Myocyte (in vitro differentiated cells): ENCODE measurements around the gene SPG7. TPM values are rescaled to one million over a fixed set of nuclear protein-coding genes. Genes with fewer than 3 reads are reported as not detected.
A peak's percentile ranks its signal among the peaks of the same experiment; 100 is the strongest.

Experiments
- DNase-seq: peaks from one replicate; pipeline ENCODE4 v3.0.0-alpha.2; 2012; ENCODE audit warnings: low read depth
- total RNA-seq: library from RNA; depleted of rRNA; stranded (reverse); fragments of >200 nt; gene quantifications from 2 replicates; pipeline ENCODE4 v1.2.3, GENCODE V29; 2014

SPG7 gene
- total RNA-seq, 1 donor from 2014 or later, result 196 TPM

DNA sequence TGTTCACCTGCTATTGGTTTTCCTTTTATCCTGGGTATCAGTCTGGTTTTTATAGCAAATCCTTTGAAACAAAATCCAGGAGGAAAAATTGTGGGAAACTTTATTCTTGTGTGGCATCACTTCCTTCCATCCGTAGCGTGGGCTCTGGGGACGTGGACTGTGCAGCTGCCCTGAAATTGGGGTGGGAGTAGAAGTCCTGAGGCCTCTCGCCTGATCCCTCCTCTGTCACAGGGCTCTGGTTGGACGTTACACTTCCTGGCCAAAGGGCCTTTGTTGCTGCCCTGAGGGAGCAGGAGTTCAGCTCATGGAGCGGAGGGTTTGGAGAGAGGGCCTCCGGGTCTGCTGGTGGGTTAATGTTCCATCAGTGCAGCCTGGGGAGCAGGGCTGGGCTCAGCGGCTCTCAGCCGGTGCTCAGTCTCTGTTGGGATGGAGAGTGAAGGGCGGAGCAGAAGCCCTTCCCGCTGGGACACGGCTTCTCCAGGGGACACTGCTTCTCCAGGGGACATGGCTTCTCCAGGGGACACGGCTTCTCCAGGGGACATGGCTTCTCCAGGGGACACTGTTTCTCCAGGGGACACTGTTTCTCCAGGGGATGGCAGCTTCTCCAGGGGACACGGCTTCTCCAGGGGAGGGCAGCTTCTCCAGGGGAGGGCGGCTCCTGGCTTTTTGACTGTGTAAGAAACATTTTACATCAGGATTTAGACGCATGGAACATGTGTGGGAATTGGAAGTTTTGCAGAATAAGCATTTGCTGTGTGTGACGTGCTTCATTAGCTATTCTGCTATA lies 37.0 kb downstream of the SPG7 start:
- no peak for DNase-seq

DNA sequence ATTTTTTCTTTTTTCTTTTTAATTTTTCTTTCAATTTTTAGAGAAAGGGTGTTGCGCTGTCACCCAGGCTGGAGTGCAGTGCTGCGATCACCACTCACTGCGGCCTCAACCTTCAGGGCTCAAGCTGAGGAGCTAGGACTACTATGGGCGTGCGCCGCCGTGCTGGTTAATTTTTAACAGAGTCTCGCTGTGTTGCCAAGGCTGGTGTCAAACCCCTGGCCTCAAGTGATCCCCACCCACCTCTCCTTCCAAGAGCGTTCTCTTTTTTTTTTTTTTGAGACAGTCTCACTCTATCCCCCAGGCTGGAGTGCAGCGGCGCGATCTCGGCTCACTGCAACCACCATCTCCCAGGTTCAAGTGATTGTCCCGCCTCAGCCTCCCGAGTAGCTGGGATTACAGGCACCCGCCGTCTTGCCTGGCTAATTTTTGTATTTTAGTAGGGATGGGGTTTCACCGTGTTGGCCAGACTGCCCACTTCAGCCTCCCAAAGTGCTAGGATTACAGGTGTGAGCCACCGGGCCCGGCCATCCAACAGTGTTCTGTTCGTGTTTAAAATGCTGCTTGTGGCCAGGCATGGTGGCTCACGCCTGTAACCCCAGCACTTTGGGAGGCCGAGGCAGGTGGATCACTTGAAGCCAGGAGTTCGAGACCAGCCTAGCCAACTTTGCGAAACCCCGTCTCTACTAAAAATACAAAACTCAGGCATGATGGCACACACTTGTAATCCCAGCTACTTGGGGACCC lies 37.8 kb downstream of the SPG7 start:
- no peak for DNase-seq

DNA sequence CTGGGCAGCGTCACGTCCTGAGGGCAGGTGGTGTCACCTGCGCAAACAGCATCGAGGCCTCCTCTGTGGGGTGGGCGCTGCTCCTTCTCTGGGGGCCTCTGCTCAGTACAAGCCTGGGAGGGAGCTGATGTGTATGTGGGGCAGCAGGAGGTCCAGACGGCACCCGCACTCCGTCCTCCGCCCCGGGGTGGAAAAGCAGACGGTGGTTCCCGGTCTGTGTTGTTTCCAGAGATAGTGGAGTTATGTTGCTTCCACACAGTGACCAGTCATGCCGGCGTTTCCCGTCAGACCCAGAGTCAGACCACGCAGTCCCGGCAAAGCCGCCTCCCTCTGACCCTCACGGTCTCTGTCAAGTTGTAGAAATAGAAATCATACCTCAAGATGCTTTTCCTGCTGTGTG lies 38.6 kb downstream of the SPG7 start:
- DNase-seq, result no peak

DNA sequence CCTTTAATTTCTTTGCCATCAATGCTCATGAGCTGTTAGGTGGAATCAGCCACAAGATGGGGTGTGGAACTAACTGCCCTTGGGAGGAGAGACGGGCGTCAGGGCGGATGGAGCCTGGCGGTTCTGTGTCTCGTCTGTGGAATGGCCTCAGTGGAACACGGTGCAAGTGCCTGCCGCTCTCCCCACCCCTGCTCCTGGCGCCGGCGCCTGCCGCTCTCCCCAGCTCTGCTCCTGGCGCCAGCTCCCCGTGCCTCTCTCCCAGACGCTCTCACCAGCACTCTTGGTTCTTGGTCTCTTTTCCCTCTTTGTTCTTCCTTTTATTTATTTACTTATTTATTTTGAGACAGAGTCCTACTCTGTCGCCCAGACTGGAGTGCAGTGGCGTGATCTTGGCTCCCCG lies 39.1 kb downstream of the SPG7 start:
- DNase-seq, result no peak

DNA sequence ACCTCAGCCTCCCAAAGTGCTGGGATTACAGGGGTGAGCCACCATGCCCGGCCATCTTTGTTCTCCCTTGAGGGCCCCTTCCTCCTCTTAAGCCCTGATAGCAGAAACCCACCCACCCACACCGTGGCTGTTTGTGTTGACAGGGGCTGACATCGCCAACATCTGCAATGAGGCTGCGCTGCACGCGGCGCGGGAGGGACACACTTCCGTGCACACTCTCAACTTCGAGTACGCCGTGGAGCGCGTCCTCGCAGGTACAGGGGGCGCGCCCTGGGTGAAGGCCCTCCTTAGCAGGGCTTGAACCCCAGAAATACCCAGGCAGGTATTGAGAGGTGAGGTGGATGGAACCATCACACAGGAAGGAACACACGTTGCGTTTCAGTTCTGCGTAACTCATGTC lies 39.7 kb downstream of the SPG7 start:
- DNase-seq, result no peak

DNA sequence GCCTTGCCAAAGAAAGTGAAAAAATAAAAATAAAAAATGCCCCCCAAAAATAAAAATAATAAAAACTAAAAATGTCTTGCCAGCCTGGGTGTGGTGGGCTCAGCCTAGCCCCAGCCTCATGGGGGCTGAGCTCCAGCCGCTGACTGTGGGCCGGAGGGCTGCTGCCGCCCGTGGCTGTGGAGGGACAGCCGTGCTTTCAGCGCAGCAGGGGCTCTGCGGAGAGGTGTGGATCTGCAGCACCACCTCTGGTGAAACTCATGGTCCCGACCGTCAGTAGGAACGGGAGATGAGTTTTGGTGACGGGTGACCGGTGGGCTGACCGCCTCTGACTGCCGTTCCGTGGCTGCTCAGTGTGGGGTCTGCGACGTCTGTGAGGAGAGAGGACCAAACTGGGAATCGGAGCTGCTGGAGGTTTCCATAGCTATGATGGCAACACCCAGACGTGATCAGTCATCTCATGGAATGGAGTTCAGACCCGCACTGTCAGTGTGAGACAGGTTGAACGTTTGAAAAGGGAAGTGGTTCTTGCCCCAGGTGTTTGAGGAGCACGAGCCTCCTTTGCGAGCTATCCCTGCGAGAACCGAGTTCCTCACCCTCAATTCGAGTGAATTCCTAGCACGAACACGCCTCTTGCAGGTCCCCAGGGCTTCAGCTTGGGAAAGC lies 40.3 kb downstream of the SPG7 start:
- no peak for DNase-seq

DNA sequence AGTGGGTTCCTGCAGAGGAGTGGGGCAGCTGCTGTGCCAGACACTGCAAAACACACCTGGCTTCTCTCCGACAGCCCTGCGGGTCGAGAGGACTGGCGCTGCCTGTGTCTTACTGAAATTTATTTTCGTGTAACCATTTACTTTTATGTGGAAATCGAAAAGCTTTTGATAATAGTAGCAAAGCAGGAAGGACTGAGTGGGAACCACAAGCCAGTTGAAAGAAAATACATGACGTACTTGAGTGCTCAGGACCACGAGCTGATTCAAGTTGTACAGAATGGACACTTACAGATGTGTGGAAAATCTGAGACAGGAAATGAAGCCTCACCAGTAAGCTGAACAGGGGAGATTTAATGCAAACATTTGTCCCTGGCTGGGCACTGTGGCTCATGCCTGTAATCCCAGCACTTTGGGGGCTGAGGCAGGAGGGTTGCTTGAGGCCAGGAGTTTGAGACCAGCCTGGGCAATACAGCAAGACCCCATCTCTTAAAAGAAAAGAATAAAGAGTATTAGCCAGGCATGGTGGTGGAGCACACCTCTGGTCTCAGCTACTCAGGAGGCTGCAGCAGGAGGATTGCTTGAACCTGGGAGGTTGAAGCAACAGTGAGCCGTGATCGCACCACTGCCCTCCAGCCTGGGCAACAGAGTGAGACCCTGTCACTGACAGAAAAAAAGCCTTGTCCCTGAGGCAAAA lies 41.0 kb downstream of the SPG7 start:
- DNase-seq, result no peak

DNA sequence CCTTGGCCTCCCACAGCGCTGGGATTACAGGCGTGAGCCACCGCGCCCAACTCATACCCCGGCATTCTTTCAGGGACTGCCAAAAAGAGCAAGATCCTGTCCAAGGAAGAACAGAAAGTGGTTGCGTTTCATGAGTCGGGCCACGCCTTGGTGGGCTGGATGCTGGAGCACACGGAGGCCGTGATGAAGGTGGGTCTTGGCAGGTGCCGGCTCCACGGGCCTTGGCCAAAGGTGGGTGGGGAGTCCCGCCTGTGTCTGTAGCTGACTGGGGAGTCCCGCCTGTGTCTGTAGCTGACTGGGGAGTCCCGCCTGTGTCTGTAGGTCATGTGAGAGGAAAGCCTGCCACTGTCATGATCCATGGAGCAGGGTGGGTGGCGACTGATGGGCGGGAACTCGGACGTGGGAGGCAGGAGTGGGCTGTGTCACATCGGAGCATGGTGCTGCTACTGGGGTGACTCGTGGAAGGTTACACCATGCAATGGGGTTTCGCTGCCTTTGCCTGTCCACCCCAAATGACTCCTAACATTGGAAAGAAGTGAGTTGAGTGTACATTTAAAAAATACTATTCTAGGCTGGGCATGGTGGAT lies 42.3 kb downstream of the SPG7 start:
- DNase-seq, result no peak

DNA sequence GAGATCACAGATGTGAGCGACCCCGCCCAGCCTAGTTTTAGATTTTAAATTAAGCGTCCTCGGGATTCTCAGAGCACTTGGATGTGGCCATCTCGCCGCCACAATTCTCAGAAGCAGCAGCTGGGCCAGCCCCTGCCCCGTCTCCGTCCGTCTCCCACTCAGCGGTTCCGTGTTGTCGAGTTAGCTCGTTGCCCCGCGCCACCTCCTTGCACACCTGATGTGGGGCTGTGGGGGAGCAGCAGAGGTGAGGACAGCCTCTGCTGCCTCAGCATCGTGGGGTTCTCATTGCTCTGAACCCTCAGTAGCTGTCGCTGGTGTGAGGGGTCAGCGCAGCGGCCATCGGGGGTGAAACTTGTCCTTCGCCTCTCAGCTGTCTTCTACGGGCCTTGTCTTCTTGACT lies 44.1 kb downstream of the SPG7 start:
- no peak for DNase-seq

DNA sequence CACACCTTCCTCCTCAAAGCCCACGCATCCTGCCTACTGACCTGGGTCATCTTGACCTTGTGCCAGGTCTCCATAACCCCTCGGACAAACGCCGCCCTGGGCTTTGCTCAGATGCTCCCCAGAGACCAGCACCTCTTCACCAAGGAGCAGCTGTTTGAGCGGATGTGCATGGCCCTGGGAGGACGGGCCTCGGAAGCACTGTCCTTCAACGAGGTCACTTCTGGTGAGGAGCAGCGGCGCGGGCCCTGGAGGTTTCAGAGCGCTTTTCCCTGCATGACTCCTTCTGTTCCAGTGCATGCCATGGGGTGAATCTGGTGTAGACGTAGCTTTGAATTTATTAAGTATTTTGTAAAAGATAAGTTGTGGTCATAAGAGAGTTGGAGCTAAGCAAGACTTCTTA lies 44.7 kb downstream of the SPG7 start:
- DNase-seq, result no peak

DNA sequence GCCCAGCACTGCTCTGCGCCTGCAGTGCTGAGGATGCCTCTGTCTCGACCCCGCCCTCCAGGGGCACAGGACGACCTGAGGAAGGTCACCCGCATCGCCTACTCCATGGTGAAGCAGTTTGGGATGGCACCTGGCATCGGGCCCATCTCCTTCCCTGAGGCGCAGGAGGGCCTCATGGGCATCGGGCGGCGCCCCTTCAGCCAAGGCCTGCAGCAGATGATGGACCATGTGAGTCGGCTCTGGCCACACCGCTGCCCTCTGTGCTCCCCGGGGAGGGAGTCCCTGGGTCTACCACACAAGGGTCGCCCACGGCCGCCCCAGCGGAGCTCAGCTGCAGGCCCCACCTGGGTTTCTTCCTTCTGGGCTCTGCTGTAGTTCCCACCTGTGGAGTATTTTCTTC lies 45.5 kb downstream of the SPG7 start:
- DNase-seq, result no peak

DNA sequence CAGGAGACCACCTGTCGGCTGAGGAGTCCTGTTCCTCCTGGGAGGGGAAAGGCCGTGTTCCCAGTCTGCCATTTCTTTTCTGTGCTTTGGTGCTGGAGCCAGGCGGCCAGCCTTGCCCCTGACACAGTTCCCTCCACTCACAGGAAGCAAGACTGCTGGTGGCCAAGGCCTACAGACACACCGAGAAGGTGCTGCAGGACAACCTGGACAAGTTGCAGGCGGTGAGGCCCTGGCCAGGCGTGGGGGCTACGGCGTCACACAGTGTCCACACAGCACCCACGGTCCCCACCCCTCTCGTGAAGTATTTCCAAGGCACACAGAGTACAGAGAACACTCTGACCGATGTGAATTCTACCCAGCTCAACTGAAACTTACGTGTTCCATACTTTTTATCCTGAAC lies 46.1 kb downstream of the SPG7 start:
- DNase-seq, result no peak

DNA sequence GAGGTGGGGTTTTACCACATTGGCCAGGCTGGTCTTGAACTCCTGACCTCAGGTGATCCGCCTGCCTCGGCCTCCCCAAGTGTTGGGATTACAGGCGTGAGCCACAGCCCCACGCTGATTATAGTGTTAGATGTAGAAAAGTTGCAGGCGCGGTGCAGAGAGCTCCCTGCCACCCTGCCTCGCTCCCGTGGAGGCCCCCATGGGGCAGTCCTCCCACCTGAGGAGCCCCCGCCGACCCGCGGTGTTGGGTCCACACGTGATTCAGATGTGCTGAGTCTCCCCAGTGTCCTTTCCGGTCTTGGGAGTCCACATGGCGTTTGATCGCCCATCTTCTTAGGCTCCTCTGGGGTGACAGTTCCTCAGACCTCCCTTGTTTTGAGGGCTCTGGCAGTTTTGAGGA lies 47.1 kb downstream of the SPG7 start:
- DNase-seq, result no peak

DNA sequence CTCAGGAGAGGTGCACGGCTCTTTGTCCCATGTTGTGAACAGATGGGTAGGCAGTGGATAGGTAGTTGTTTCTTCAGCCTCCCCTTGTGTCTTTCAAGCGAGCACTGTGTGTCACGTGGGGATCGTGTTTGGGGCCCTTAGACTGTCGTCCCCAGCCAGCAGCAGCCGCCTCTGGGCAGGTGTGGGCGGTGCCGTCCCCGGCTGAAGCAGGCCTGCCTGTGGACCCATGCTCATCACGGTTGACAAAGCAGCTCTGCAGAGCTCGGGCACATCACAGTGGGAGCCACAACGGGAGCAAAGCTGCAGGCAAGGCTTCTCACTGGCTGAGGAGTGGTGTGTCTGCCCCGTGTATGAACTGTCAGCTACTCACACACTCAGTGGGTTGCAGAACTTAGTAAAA lies 47.6 kb downstream of the SPG7 start:
- DNase-seq, result no peak

DNA sequence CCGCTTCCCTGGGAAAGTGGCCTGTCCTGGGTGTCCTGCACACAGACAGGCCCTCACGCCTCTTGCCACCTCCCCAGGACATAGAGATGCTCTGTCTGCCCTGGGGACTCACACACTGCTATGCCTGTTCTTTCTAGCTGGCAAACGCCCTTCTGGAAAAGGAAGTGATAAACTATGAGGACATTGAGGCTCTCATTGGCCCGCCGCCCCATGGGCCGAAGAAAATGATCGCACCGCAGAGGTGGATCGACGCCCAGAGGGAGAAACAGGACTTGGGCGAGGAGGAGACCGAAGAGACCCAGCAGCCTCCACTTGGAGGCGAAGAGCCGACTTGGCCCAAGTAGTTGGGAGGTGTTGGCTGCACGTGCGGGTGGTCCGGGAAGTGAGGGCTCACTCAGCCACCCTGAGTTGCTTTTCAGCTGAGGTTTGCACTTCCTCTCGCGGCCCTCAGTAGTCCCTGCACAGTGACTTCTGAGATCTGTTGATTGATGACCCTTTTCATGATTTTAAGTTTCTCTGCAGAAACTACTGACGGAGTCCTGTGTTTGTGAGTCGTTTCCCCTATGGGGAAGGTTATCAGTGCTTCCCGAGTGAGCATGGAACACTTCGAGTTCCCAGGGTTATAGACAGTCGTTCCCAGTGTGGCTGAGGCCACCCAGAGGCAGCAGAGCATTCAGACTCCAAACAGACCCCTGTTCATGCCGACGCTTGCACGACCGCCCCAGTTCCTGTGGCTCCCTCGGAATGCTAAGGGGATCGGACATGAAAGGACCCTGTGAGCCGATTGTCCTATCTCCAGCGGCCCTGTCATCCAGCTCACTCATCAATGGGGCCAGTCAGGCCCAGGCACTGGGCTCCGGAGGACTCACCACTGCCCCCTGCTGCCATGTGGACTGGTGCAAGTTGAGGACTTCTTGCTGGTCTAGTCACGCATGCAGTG lies 48.8 kb downstream of the SPG7 start:
- peak; percentile 76 for DNase-seq

DNA sequence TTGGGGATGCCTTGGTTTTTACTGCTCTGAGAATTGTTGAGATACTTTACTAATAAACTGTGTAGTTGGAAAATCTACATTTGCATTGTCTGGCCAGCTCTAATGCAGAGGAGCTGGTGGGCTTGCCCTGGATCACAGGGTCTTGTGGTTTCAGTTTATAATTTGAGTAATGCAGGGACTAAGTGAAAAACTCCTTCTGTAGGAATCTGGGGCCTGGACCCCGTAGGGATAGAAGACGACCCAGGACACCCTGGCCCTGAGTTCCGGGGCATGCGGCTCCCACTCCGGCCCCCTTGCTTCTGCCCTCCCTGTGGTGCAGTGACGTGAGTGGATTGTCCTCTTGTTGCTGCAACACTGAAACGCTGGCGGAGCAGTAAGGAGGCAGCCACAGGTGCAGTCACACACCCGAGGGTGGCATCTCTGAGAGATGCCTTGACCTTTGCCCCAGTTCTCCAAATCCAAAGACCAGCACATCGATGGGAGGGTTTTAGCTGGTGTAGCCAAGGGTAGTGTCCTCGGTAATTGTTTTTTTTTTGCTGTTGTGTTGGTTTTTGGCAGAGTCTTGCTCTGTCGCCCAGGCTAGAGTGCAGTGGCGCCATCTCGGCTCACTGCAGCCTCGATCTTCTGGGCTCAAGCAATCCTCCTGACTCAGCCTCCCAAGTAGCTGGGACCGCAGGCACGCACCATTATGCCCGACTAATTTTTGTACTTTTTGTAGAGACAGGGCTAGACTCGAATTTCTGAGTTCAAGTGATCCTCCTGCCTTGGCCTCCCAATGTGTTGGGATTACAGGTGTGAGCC lies 49.7 kb downstream of the SPG7 start:
- no peak for DNase-seq

DNA sequence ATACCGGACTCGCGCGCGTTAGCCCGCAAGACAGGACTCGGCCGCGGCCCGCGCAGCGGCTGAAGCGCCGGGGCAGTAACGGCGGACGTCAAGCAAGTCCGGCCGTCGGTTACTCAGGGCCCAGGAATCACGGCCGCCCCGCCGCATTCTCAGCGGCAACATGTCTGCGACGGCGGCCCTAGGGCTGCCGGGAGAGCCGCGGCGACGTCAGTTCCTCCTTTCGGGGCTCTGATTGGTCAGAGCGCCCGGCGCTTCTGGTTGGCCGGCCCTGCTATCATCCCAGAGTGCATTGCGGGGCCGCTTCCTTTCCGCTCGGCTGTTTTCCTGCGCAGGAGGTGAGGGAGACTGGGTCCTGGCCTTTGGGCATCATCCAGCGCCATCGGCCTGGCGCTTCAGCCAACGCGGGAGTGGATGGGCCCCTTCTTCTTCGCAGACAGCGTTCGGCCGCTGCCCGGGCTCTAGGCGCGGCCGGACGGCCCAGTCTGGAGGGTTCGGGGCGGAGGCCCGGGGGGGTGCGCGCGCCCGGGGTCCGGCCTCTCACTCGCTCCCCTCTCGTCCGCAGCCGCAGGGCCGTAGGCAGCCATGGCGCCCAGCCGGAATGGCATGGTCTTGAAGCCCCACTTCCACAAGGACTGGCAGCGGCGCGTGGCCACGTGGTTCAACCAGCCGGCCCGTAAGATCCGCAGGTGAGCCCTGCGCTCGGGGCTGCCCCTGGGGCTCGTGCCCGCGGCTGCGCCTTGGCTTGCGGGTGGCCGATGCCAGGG lies 52.4 kb downstream of the SPG7 start, which contains the start of gene RPL13:
RPL13 (plus strand) TSS at position 305 of the 764 bp plus-strand sequence; CDS start at position 583, 278 bp downstream.
- DNase-seq, result peak; percentile 97

DNA sequence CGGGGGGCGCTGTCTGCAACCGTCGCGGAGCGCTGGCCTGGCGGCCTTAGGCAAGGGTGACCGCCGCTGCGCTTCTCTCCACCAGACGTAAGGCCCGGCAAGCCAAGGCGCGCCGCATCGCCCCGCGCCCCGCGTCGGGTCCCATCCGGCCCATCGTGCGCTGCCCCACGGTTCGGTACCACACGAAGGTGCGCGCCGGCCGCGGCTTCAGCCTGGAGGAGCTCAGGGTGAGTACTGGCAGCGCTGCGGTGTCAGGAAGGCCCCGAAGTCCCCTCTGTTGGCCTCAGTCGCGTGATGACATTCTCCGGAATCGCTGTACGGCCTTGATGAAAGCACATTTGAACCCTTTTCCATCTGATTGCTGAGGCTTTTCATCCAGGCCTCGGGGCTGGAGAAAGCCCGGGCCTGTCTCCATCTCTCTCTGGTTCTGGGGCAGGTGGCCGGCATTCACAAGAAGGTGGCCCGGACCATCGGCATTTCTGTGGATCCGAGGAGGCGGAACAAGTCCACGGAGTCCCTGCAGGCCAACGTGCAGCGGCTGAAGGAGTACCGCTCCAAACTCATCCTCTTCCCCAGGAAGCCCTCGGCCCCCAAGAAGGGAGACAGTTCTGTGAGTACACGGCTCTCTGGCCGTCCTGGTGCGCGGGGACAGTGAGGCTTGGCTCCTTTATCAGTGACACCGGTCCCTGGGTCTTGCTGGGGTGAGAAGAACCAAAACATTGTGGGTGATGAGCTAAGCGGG lies 53.1 kb downstream of the SPG7 start:
- no peak for DNase-seq
